ENCODE results near the gene HYAL2. TPM values are rescaled to one million over a fixed set of nuclear protein-coding genes. Genes with fewer than 3 reads are reported as not detected.

HYAL2 gene
- total and polyA plus RNA-seq, 9 of the 15 experiments (the other 6 are each of a cell fraction or from before 2014, with no cell fraction given), result 0.36 to 22.7 (median 11.4) TPM; not detected in 1

- Histone ChIP-seq H3K27ac (ENCODE audit: extremely low read depth, low read depth, low read length) (peak overlapping the region; percentile 99), H3K79me2 (ENCODE audit: control insufficient read depth, insufficient read depth, low read length) (peaks cover 49% of the 10 kb centered on the region), H3K4me2 (ENCODE audit: insufficient read depth, low read length) (peak overlapping the region; percentile 94), H3K9me1 (ENCODE audit: control insufficient read depth, insufficient read depth, low read length) (no peaks in the 10 kb centered on the region), H4K20me1 (replicated peaks; ENCODE audit: control insufficient read depth, insufficient read depth, low read length) (no peaks in the 10 kb centered on the region), H3K4me1 (replicated peaks in 1 of 2; ENCODE audit: control insufficient read depth in 2 of 2, insufficient read depth in 2 of 2, low read length in 2 of 2) (peaks cover 25 to 66% of the 10 kb centered on the region in 2 experiments; a peak in 4 of 5 replicates), H3K4me3 (peak overlapping the region; percentile 83), H3K36me3 (ENCODE audit: control insufficient read depth, insufficient read depth, low read length) (peaks cover 19% of the 10 kb centered on the region; the same call in 2 of the 3 replicates), H3K9me3 (replicated peaks; ENCODE audit: control insufficient read depth, insufficient read depth, low read depth, low read length) (no peaks in the 10 kb centered on the region), H2AFZ (ENCODE audit: low read depth, low read length) (peak overlapping the region; percentile 74), H3K9ac (ENCODE audit: insufficient read depth in 1 of 2, low read depth in 2 of 2, low read length in 2 of 2) (peak overlapping the region; percentile 87 to 94), H3K27me3 (ENCODE audit: control insufficient read depth in 2 of 2, insufficient read depth in 2 of 2, low read length in 2 of 2) (no peaks in the 10 kb centered on the region)
- FAIRE-seq, result peak; percentile 87
- intact Hi-C loops (cut with micrococcal nuclease) (loop anchor here (2.0 kb wide), 1 partner anchor 29 kb away; the partner anchor contains the start of gene TUSC2), in situ Hi-C loops (cut with MboI) (no loop called here)
- ChIA-PET POLR2A (interaction anchor here (0.5 to 1.1 kb wide), 6 partner anchors 15 to 54 kb away, joined by 3 to 6 read pairs (median 4); partner anchors contain the start of gene TUSC2), CTCF (ENCODE audit: low intra/inter-chr PET ratio) (no interaction called here)
- WGBS (ENCODE audit: insufficient coverage, low coverage, missing lambda C conversion rate), result 28% methylated on average over 11 of the region's 12 CpGs
- peak; percentile 5; the same call in 1 of the 3 replicates for ATAC-seq
- TSS peak; percentile 95 for BruUV-seq (replicated peaks)
- peak in 2 of 4 experiments; percentile 19 to 48 for DNase-seq (ENCODE audit: extremely low read depth in 1 of 4, low spot score in 3 of 4)
- TF ChIP-seq CBX5 (IDR thresholded peaks at IDR 0.05; ENCODE audit: borderline replicate concordance, low read depth), result no peak
- TF ChIP-seq ZNF609 (CRISPR knock-in tag; IDR thresholded peaks at IDR 0.05; ENCODE audit: borderline replicate concordance), result 0 out of 2 replicates have a peak, but pooled peaks have one; percentile 53
- TF ChIP-seq PHTF2 (CRISPR knock-in tag; IDR thresholded peaks at IDR 0.05), result no peak
- TF ChIP-seq ERF (CRISPR knock-in tag; IDR thresholded peaks at IDR 0.05), result no peak
- TF ChIP-seq EWSR1 (IDR thresholded peaks at IDR 0.05; ENCODE audit: borderline replicate concordance, low read depth, partially characterized antibody), result no peak
- TF ChIP-seq CSDE1 (IDR thresholded peaks at IDR 0.05), result no peak
- no peak for TF ChIP-seq USF2 (CRISPR knock-in tag; IDR thresholded peaks at IDR 0.05)
- no peak for TF ChIP-seq MYBL2 (IDR thresholded peaks at IDR 0.05; ENCODE audit: low read depth)
- TF ChIP-seq MYBL2 (CRISPR knock-in tag; IDR thresholded peaks at IDR 0.05; ENCODE audit: borderline replicate concordance), result no peak
- no peak for TF ChIP-seq HNRNPH1 (optimal IDR thresholded peaks at IDR 0.05; ENCODE audit: low read depth, low read length)
- TF ChIP-seq JUN (IDR thresholded peaks at IDR 0.05; ENCODE audit: borderline replicate concordance, low read depth, low read length), result no peak
- TF ChIP-seq JUN (CRISPR knock-in tag; IDR thresholded peaks at IDR 0.05; ENCODE audit: borderline replicate concordance), result peak; percentile 50; the same call in 1 of the 2 replicates
- TF ChIP-seq TCF15 (CRISPR knock-in tag; IDR thresholded peaks at IDR 0.05), result peak; percentile 64; the same call in 1 of the 2 replicates
- no peak for TF ChIP-seq ZBTB9 (CRISPR knock-in tag; IDR thresholded peaks at IDR 0.05)
These were observed 22.4 kb downstream of the HYAL2 start for GRCh38 chr3:50299929-50300680.
